Ovary (tissue), 3 donors: Measurements from ENCODE around the gene SMURF1.

Source experiments
- CTCF ChIP-seq, 3 donors: fragments of 450-650 bp in 2 of 3; fragments of 200-600 bp in 1 of 3; IDR thresholded peaks; one replicate each; pipeline versions ENCODE4 v1.5.1 to v1.8.0; 2016 to 2022; ENCODE audit warnings: antibody characterized with exemption in 3 of 3, mild to moderate bottlenecking in 1 of 3
- EP300 ChIP-seq: sonication (generic); formaldehyde crosslinking; IDR thresholded peaks from one replicate; pipeline ENCODE4 v1.6.1; 2017; ENCODE audit warnings: antibody characterized with exemption
- donor health status: DM: no; HTN: no; CAD: no.

DNA sequence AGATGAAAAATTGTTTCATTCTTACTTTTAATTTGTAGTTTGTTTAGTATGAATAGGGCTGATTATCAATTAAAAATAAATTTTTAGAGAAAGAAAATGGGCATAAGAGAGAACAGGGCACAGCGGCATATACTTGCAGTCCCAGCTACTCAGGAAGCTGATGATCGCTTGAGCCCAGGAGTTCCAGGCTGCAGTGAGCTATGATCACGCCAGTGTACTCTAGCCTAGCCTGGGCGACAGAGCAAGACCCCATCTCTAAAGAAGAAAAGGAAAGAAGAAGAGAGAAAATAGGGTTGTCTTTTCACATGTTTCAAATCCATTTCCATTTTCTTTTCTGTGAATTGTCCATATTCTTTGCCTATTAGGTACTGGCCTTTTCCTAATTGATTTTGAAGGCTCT lies 8.0 kb downstream of the SMURF1 start:
- TF ChIP-seq CTCF (IDR thresholded peaks at IDR 0.05) (no peak), EP300 (no peak)
